H1 (cell line): Measurements from ENCODE around the gene KCNE1. TPM values are rescaled to one million over a fixed set of nuclear protein-coding genes. Genes with fewer than 3 reads are reported as not detected.

Experiments used
- CTCF ChIA-PET: fragments of 300-600 bp; sonication (Branson Sonifier 250); formaldehyde crosslinking; loops from one replicate; lab custom pipeline; 2021; ENCODE audit not compliant: partially characterized antibody; lab: Charles Lee
- POLR2A ChIA-PET: fragments of 300-600 bp; sonication (Branson Sonifier 250); formaldehyde crosslinking; loops from one replicate; lab custom pipeline; 2021; ENCODE audit warnings: inconsistent platforms; ENCODE audit not compliant: partially characterized antibody; lab: Charles Lee
- DNase-seq, 2 experiments: peaks; one replicate each; pipeline versions ENCODE4 v3.0.0 to v3.0.0-alpha.2; 2010 to 2022; ENCODE audit warnings: low spot score in 2 of 2, low read depth in 1 of 2, mixed read lengths in 1 of 2
- FAIRE-seq: peaks from 2 replicates; lab custom pipeline; 2011; peaks lifted over from hg19 to GRCh38; lab: Jason Lieb, UNC
- H2AFZ ChIP-seq: 2 replicates; pipeline ENCODE4 v1.8.1; 2012; ENCODE audit warnings: low read length, inconsistent platforms
- H2AK5ac ChIP-seq: 2 replicates; pipeline ENCODE4 v1.6.1; 2013; ENCODE audit warnings: low read depth, low read length
- H2BK120ac ChIP-seq: replicated peaks from 2 replicates; pipeline ENCODE3; 2013; ENCODE audit warnings: low read depth, low read length, inconsistent platforms
- H2BK12ac ChIP-seq: 2 replicates; pipeline ENCODE4 v1.6.1; 2013; ENCODE audit warnings: low read depth, low read length
- H2BK15ac ChIP-seq: 2 replicates; pipeline ENCODE4 v1.6.1; 2013; ENCODE audit warnings: low read length
- H2BK20ac ChIP-seq: 2 replicates; pipeline ENCODE4 v1.6.1; 2013; ENCODE audit warnings: low read length
- H2BK5ac ChIP-seq: 2 replicates; pipeline ENCODE4 v1.6.1; 2013; ENCODE audit warnings: low read depth, low read length
- H3K14ac ChIP-seq: 2 replicates; pipeline ENCODE4 v1.6.1; 2013; ENCODE audit warnings: inconsistent platforms; ENCODE audit not compliant: insufficient read length
- H3K18ac ChIP-seq: 2 replicates; pipeline ENCODE4 v1.6.1; 2013; ENCODE audit warnings: low read length; ENCODE audit errors: extremely low read depth
- H3K23ac ChIP-seq: 2 replicates; pipeline ENCODE4 v1.6.1; 2013; ENCODE audit warnings: inconsistent platforms; ENCODE audit not compliant: insufficient read length
- H3K23me2 ChIP-seq: 2 replicates; pipeline ENCODE4 v1.6.1; 2013; ENCODE audit warnings: low read depth, low read length
- H3K27ac ChIP-seq: 2 replicates; pipeline ENCODE4 v1.6.1; 2011; ENCODE audit warnings: low read depth, low read length, inconsistent platforms
- H3K27me3 ChIP-seq, 4 experiments: replicated peaks in 1 of 4; 1 replicate in 1 of 4; 2 replicates in 3 of 4; pipeline versions ENCODE4 v1.6.1 to v1.8.1; 2011 to 2013; ENCODE audit warnings: low read length in 3 of 4, mild to moderate bottlenecking in 3 of 4, inconsistent platforms in 2 of 4, mixed read lengths in 2 of 4, moderate library complexity in 1 of 4; ENCODE audit not compliant: control insufficient read depth in 3 of 4, insufficient read depth in 3 of 4; ENCODE audit errors: extremely low read depth in 1 of 4
- H3K36me3 ChIP-seq, 4 experiments: 2 replicates each; pipeline versions ENCODE4 v1.6.1 to v1.8.1; 2011 to 2013; ENCODE audit warnings: mild to moderate bottlenecking in 4 of 4, low read length in 3 of 4, moderate library complexity in 2 of 4, control low read depth in 1 of 4, inconsistent platforms in 1 of 4; ENCODE audit not compliant: insufficient read depth in 4 of 4, control insufficient read depth in 2 of 4
- H3K4ac ChIP-seq: replicated peaks from 2 replicates; pipeline ENCODE3; 2013; ENCODE audit warnings: low read length, low read depth, mixed read lengths, inconsistent platforms; ENCODE audit not compliant: insufficient read length
- H3K4me1 ChIP-seq, 4 experiments: replicated peaks in 1 of 4; 1 replicate in 1 of 4; 2 replicates in 3 of 4; pipeline versions ENCODE4 v1.6.1 to v1.8.1; 2011 to 2013; ENCODE audit warnings: low read length in 3 of 4, inconsistent platforms in 2 of 4, mixed read lengths in 1 of 4; ENCODE audit not compliant: insufficient read depth in 4 of 4, control insufficient read depth in 3 of 4
- H3K4me2 ChIP-seq, 2 experiments: 2 replicates each; pipeline versions ENCODE4 v1.6.1 to v1.8.1; 2011 to 2013; ENCODE audit warnings: low read depth in 2 of 2, low read length in 2 of 2, control low read depth in 1 of 2, inconsistent platforms in 1 of 2, mild to moderate bottlenecking in 1 of 2; ENCODE audit not compliant: insufficient read depth in 1 of 2
- H3K4me3 ChIP-seq, 4 experiments: fragments of 200-600, 300-600 bp in 1 of 4; sonication (generic), shearing (Covaris generic), sonication (Bioruptor Twin) in 1 of 4; 2 replicates each; pipeline versions ENCODE4 v1.5.1 to v1.8.1; 2011 to 2016; ENCODE audit warnings: low read length in 4 of 4, low read depth in 3 of 4, control low read depth in 2 of 4, inconsistent platforms in 2 of 4, mild to moderate bottlenecking in 2 of 4, mixed read lengths in 1 of 4, moderate library complexity in 1 of 4; ENCODE audit not compliant: insufficient read depth in 2 of 4; ENCODE audit errors: extremely low read depth in 1 of 4
- H3K56ac ChIP-seq: replicated peaks from 2 replicates; pipeline ENCODE3; 2013; ENCODE audit warnings: low read depth, mild to moderate bottlenecking, mixed read lengths, low read length, inconsistent platforms; ENCODE audit not compliant: insufficient read length
- H3K79me1 ChIP-seq: 2 replicates; pipeline ENCODE4 v1.6.1; 2013; ENCODE audit warnings: low read depth, low read length, control low read depth
- H3K79me2 ChIP-seq, 2 experiments: 2 replicates each; pipeline versions ENCODE4 v1.6.1 to v1.8.1; 2012 to 2013; ENCODE audit warnings: low read length in 2 of 2, mild to moderate bottlenecking in 2 of 2, inconsistent platforms in 1 of 2; ENCODE audit not compliant: insufficient read depth in 2 of 2, control insufficient read depth in 1 of 2
- H3K9ac ChIP-seq, 4 experiments: replicated peaks in 1 of 4; 1 replicate in 1 of 4; 2 replicates in 3 of 4; pipeline versions ENCODE4 v1.6.1 to v1.8.1; 2011 to 2013; ENCODE audit warnings: low read depth in 3 of 4, low read length in 3 of 4, control low read depth in 2 of 4, mild to moderate bottlenecking in 2 of 4, moderate library complexity in 2 of 4, inconsistent platforms in 1 of 4; ENCODE audit errors: extremely low read depth in 1 of 4
- H3K9me3 ChIP-seq, 2 experiments: 2 replicates each; pipeline versions ENCODE4 v1.6.1 to v1.8.1; 2012 to 2013; ENCODE audit warnings: mild to moderate bottlenecking in 2 of 2, moderate library complexity in 2 of 2, control low read depth in 1 of 2, inconsistent platforms in 1 of 2, low read depth in 1 of 2, low read length in 1 of 2, mixed read lengths in 1 of 2; ENCODE audit not compliant: insufficient read depth in 2 of 2
- H4K20me1 ChIP-seq, 2 experiments: replicated peaks in 1 of 2; 2 replicates each; pipeline versions ENCODE3 to v1.8.1; 2011 to 2013; ENCODE audit warnings: inconsistent platforms in 2 of 2, low read length in 2 of 2, mild to moderate bottlenecking in 1 of 2; ENCODE audit not compliant: insufficient read depth in 2 of 2, control insufficient read depth in 1 of 2
- H4K5ac ChIP-seq: 2 replicates; pipeline ENCODE4 v1.6.1; 2013; ENCODE audit warnings: low read length, low read depth, mixed read lengths, inconsistent platforms; ENCODE audit not compliant: insufficient read length
- H4K8ac ChIP-seq: 2 replicates; pipeline ENCODE4 v1.8.0; 2013; ENCODE audit warnings: mild to moderate bottlenecking, moderate library complexity, low read length, inconsistent platforms; ENCODE audit not compliant: insufficient read depth; ENCODE audit errors: extremely low read depth
- H4K91ac ChIP-seq: replicated peaks from 2 replicates; pipeline ENCODE3; 2013; ENCODE audit warnings: low read length, mixed read lengths, inconsistent platforms; ENCODE audit not compliant: insufficient read length
- GTF2F1 ChIP-seq: IDR thresholded peaks from 2 replicates; pipeline ENCODE4 v1.6.1; 2012; ENCODE audit warnings: low read depth, low read length, improper control_type of control experiment, borderline replicate concordance
- WGBS, 2 experiments: shearing (Covaris generic) in 1 of 2; methylation state at CpG; one replicate each; pipeline versions ENCODE4 v1.1.6 to v1.1.7; 2013 to 2015; ENCODE audit warnings: low lambda C conversion rate in 2 of 2, mixed read lengths in 2 of 2, inconsistent platforms in 1 of 2, low coverage in 1 of 2, missing lambda C conversion rate in 1 of 2; ENCODE audit not compliant: insufficient replicate concordance in 2 of 2, insufficient coverage in 1 of 2, insufficient read length in 1 of 2; ENCODE audit errors: extremely low coverage in 1 of 2, missing lambda C conversion rate in 1 of 2; 5-methylcytosine and 5-hydroxymethylcytosine counted together
- polyA plus RNA-seq, 7 experiments: library from polyadenylated mRNA; depleted of rRNA in 3 of 7; stranded (reverse) in 5 of 7; unstranded in 2 of 7; fragments of >200 nt in 5 of 7; fragments of 200-250 nt in 2 of 7; gene quantifications; 1 replicate in 5 of 7; 2 replicates in 1 of 7; 4 replicates in 1 of 7; pipeline versions ENCODE4 v1.2.1 to v1.2.3, GENCODE V29; 2011 to 2013; ENCODE audit warnings: missing spikeins in 2 of 7, mixed read lengths in 2 of 7
- total RNA-seq: library from RNA; stranded (reverse); fragmentation: NEBNext Ultra II Directional; extraction: Animal tissue kit (Norgen Biotek cat#: 25700); gene quantifications from 2 replicates; pipeline ENCODE4 v1.2.1, GENCODE V29; 2021
- TF ChIP-seq, protein P1 (sequence below): IDR thresholded peaks from 2 replicates; pipeline ENCODE4 v1.6.1; 2011; ENCODE audit warnings: low read depth, mild to moderate bottlenecking, low read length; ENCODE audit not compliant: insufficient read depth

KCNE1 gene
- total and polyA plus RNA-seq, 2 of the 8 experiments (the other 6 are each of a cell fraction or from before 2014, with no cell fraction given) = 0.08 to 0.28 TPM

DNA sequence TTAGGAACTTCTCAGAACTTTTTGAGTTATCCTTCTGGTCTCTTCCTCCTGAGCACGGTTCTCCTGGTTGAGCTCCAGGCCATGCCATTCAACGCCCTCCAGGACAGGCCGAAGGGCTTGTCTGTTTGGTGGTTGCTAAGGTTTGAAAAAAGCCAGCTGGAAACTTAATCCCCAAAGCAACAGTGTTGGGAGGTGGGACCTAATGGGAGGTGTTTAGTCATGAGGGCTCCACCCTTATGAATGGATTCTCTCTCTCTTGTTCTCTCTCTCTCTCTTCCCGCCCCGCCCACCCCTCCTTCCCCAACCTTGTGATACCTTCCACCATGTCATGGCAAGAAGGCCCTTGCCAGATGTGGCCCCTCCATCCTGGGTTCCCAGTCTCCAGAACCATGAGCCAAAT lies 829 bp downstream of the KCNE1 start:
- WGBS, 2 experiments = 93% methylated on average over 3 of the region's 5 CpGs; no CpG with 5 or more reads in 1 of the 2 experiments
- Histone ChIP-seq H3K23ac (no peak overlapping the region), H2BK12ac (no peak overlapping the region), H2AFZ (no peak overlapping the region), H3K79me1 (no peaks in the 10 kb centered on the region), H2BK15ac (no peak overlapping the region), H3K56ac (no peak overlapping the region), H3K4me2 (no peak overlapping the region), H3K27ac (no peak overlapping the region), H2BK20ac (no peak overlapping the region), H3K4me1 (no peaks in the 10 kb centered on the region), H3K79me2 (no peaks in the 10 kb centered on the region), H3K4ac (no peak overlapping the region), H4K5ac (no peak overlapping the region), H3K4me3 (no peak overlapping the region), H3K9me3 (no peaks in the 10 kb centered on the region), H2AK5ac (no peak overlapping the region)
- DNase-seq = no peak
- CTCF ChIA-PET = interaction anchor here (0.6 to 13.5 kb wide), 26 partner anchors 8 to 1631 kb away, joined by 3 to 131 read pairs (median 6); partner anchors contain the start of gene RCAN1
- TF ChIP-seq, protein P1, sequence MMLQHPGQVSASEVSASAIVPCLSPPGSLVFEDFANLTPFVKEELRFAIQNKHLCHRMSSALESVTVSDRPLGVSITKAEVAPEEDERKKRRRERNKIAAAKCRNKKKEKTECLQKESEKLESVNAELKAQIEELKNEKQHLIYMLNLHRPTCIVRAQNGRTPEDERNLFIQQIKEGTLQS = no peak
- TF ChIP-seq GTF2F1 = no peak
- TF ChIP-seq, all 59 proteins: peak for 0
- POLR2A ChIA-PET = no interaction called here
- Histone ChIP-seq H2BK5ac (no peak overlapping the region), H3K9ac (no peak overlapping the region), H2BK120ac (no peak overlapping the region), H4K8ac (no peak overlapping the region), H3K27me3 (no peaks in the 10 kb centered on the region), H3K23me2 (peaks cover 2% of the 10 kb centered on the region; the same call in 1 of the 2 replicates), H3K36me3 (no peaks in the 10 kb centered on the region), H4K20me1 (no peaks in the 10 kb centered on the region), H3K14ac (no peak overlapping the region), H4K91ac (no peak overlapping the region), H3K18ac (no peak overlapping the region)
- no peak for FAIRE-seq
